PC-9 (cell line): ENCODE results near the gene CES1.

ENCODE experiments used
- CTCF ChIP-seq: fragments of 200-600 bp; sonication (generic); conservative IDR thresholded peaks from 2 replicates; pipeline ENCODE4 v1.6.1; 2017; ENCODE audit warnings: mixed run types, antibody characterized with exemption, mild to moderate bottlenecking, moderate library complexity
- EZH2 ChIP-seq: fragments of 200-600 bp; sonication (generic); IDR thresholded peaks from 2 replicates; pipeline ENCODE4 v1.8.0; 2017; ENCODE audit warnings: antibody characterized with exemption, low read depth

DNA sequence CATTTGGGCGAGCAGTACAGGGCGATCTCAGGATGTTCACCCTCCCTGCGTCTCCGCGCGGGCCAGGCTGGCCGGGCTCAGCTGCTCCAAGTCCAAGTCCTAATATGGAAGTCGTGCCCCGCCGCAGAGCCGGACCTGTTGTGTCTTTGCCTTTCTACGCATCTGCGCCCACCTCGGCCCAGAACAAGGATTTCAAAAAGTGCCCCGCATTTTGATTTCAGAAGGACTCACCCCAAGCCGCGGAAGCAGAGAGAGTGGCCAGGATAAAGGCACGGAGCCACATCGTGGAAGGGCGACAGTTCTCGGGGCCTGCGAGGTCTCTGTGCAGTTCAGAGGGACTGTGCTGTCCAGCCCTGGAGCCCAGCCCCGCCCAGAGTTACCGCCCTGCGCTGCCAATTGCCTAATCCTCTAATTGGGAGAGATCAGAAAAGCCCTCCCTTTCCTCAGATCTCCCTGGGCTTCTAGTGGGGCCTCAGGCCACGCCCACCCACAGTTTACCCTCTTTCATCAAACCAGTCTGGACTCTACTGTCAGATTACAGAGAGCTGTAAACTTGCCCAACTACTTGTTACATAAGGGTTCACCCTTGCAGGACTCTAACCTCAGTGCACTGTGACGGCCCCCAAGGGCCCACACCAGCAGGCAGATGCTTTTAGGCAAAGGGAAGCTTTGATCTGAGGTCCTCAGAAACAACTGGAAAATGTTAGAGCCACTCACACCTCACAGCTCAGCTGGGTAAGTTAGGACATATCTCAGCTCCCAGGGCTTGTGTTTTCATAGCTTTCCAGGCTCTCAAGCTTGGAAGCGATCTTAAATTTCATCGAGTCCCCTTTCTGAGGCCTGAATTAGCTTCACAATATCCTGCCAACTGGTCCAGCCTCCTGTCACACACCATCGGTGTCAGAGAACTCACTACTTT lies at the start of gene CES1:
- no peak for TF ChIP-seq CTCF
- TF ChIP-seq EZH2: no peak
